Measurements from ENCODE around the gene COA1. TPM values are rescaled to one million over a fixed set of nuclear protein-coding genes. Genes with fewer than 3 reads are reported as not detected.

COA1 gene
- total RNA-seq, 1 donor from 2014 or later = 47.9 TPM

- Histone ChIP-seq H3K27ac (no peak overlapping the region), H3K4me3 (no peak overlapping the region), H3K36me3 (peaks cover 3% of the 10 kb centered on the region), H3K9me3 (no peaks in the 10 kb centered on the region), H3K27me3 (no peaks in the 10 kb centered on the region), H3K4me1 (peaks cover 31% of the 10 kb centered on the region)
- DNase-seq (peak; percentile 39), ATAC-seq (no peak)
- intact Hi-C loops (cut with DNase I) = no loop called here
- no peak for TF ChIP-seq CTCF (IDR thresholded peaks at IDR 0.05)
Observed at GRCh38 chr7:43766564-43766963, 37.2 kb upstream of the COA1 start.

- intact Hi-C loops (cut with DNase I) = no loop called here
- Histone ChIP-seq H3K27me3 (no peaks in the 10 kb centered on the region), H3K9me3 (no peaks in the 10 kb centered on the region), H3K27ac (peak overlapping the region; percentile 83), H3K4me3 (peak overlapping the region; percentile 20), H3K36me3 (no peaks in the 10 kb centered on the region), H3K4me1 (peaks cover 34% of the 10 kb centered on the region)
- no peak for DNase-seq
- TF ChIP-seq CTCF (IDR thresholded peaks at IDR 0.05) = no peak
- ATAC-seq = peak; percentile 77
Observed at GRCh38 chr7:43764807-43765491, 35.6 kb upstream of the COA1 start.

GRCh38 chr7:43764039-43764761 is 34.9 kb upstream of the COA1 start:
- peak; percentile 91 for ATAC-seq
- H3K4me3 ChIP-seq = peak overlapping the region; percentile 20

GRCh38 chr7:43763183-43763582 is 33.9 kb upstream of the COA1 start:
- no peak for ATAC-seq
- TF ChIP-seq CTCF (IDR thresholded peaks at IDR 0.05) = no peak
- peak overlapping the region; percentile 83 for H3K27ac ChIP-seq
- no peak for DNase-seq
- H3K4me1 ChIP-seq = peaks cover 34% of the 10 kb centered on the region
- H3K36me3 ChIP-seq = no peaks in the 10 kb centered on the region
- no peak overlapping the region for H3K4me3 ChIP-seq
- no peaks in the 10 kb centered on the region for H3K27me3 ChIP-seq
- intact Hi-C loops (cut with DNase I) = no loop called here
- no peaks in the 10 kb centered on the region for H3K9me3 ChIP-seq

More at GRCh38 chr7:43764039-43764761, 34.9 kb upstream of the COA1 start:
- H3K27ac ChIP-seq = peak overlapping the region; percentile 83
- H3K27me3 ChIP-seq = no peaks in the 10 kb centered on the region
- peak; percentile 91 for DNase-seq
- no peaks in the 10 kb centered on the region for H3K9me3 ChIP-seq
- no peak for TF ChIP-seq CTCF (IDR thresholded peaks at IDR 0.05)
- intact Hi-C loops (cut with DNase I) = no loop called here
- no peaks in the 10 kb centered on the region for H3K36me3 ChIP-seq
- peaks cover 34% of the 10 kb centered on the region for H3K4me1 ChIP-seq

- ATAC-seq = no peak
- intact Hi-C loops (cut with DNase I) = no loop called here
- no peak for DNase-seq
- no peak for TF ChIP-seq CTCF (IDR thresholded peaks at IDR 0.05)
- Histone ChIP-seq H3K4me1 (peaks cover 40% of the 10 kb centered on the region), H3K4me3 (no peak overlapping the region), H3K9me3 (no peaks in the 10 kb centered on the region), H3K36me3 (no peaks in the 10 kb centered on the region), H3K27ac (peak overlapping the region; percentile 83), H3K27me3 (no peaks in the 10 kb centered on the region)
Observed at GRCh38 chr7:43761938-43762692, 32.8 kb upstream of the COA1 start.
